WTC11 (cell line): ENCODE data around the gene DAG1. TPM values are rescaled to one million over a fixed set of nuclear protein-coding genes. Genes with fewer than 3 reads are reported as not detected.

Experiments used
- ATAC-seq: fragments of 200-7000 bp; cut with Tn5 transposase; 2 replicates; pipeline ENCODE4 v1.10.0; 2021; ENCODE audit warnings: mild to moderate bottlenecking, moderate library complexity
- CTCF ChIA-PET: fragments of 300-600 bp; sonication (Branson Sonifier 250); formaldehyde crosslinking; loops from one replicate; lab custom pipeline; 2021; ENCODE audit warnings: antibody characterized with exemption; lab: Charles Lee
- POLR2A ChIA-PET: fragments of 350-600 bp; sonication (Branson Sonifier 250); formaldehyde crosslinking; loops from one replicate; lab custom pipeline; 2021; ENCODE audit warnings: antibody characterized with exemption; lab: Charles Lee
- DNase-seq: peaks from one replicate; pipeline ENCODE4 v3.0.0; 2021; ENCODE audit warnings: low spot score
- H3K27ac Mint-ChIP-seq: 2 replicates; pipeline ENCODE4 v1.8.0; 2021; ENCODE audit warnings: mixed read lengths
- H3K27me3 Mint-ChIP-seq: 2 replicates; pipeline ENCODE4 v1.8.0; 2021; ENCODE audit warnings: low read depth, mild to moderate bottlenecking, moderate library complexity, mixed read lengths
- H3K36me3 Mint-ChIP-seq: 2 replicates; pipeline ENCODE4 v1.8.0; 2021; ENCODE audit warnings: mixed read lengths
- H3K4me1 Mint-ChIP-seq: 2 replicates; pipeline ENCODE4 v1.8.0; 2022; ENCODE audit warnings: mixed read lengths
- H3K4me3 Mint-ChIP-seq: 2 replicates; pipeline ENCODE4 v1.8.0; 2021; ENCODE audit warnings: mild to moderate bottlenecking, moderate library complexity, mixed read lengths
- H3K9me3 Mint-ChIP-seq: 2 replicates; pipeline ENCODE4 v1.8.0; 2021; ENCODE audit warnings: mixed read lengths
- ARID4B ChIP-seq: sonication (generic); formaldehyde crosslinking; IDR thresholded peaks from 2 replicates; pipeline ENCODE4 v1.8.0; 2023; ENCODE audit warnings: missing genetic modification reagents, mild to moderate bottlenecking, borderline replicate concordance
- E2F4 ChIP-seq: sonication (generic); formaldehyde crosslinking; IDR thresholded peaks from 2 replicates; pipeline ENCODE4 v1.8.1; 2022; ENCODE audit warnings: low read depth, mild to moderate bottlenecking, moderate library complexity, missing genetic modification reagents, borderline replicate concordance
- KAT7 ChIP-seq: sonication (generic); formaldehyde crosslinking; IDR thresholded peaks from 2 replicates; pipeline ENCODE4 v1.8.1; 2023; ENCODE audit warnings: missing genetic modification reagents, mild to moderate bottlenecking, borderline replicate concordance
- MXD4 ChIP-seq: fragments of 250-450 bp; sonication (Bioruptor Pico); IDR thresholded peaks from 2 replicates; pipeline ENCODE4 v1.8.0; 2021; ENCODE audit warnings: mild to moderate bottlenecking, moderate library complexity, borderline replicate concordance
- NFATC4 ChIP-seq: fragments of 250-450 bp; sonication (Bioruptor Pico); IDR thresholded peaks from 2 replicates; pipeline ENCODE4 v1.9.0; 2021; ENCODE audit warnings: mild to moderate bottlenecking
- NFE2L1 ChIP-seq: sonication (generic); formaldehyde crosslinking; IDR thresholded peaks from 2 replicates; pipeline ENCODE4 v1.8.1; 2023; ENCODE audit warnings: missing genetic modification reagents
- NFYB ChIP-seq: sonication (generic); formaldehyde crosslinking; conservative IDR thresholded peaks from 2 replicates; pipeline ENCODE4 v1.8.0; 2022; ENCODE audit warnings: low read depth, missing genetic modification reagents
- NR3C1 ChIP-seq: sonication (generic); formaldehyde crosslinking; conservative IDR thresholded peaks from 2 replicates; pipeline ENCODE4 v1.8.1; 2023; ENCODE audit warnings: low read depth, mild to moderate bottlenecking, missing genetic modification reagents
- SMAD4 ChIP-seq: sonication (generic); formaldehyde crosslinking; IDR thresholded peaks from 2 replicates; pipeline ENCODE4 v1.8.0; 2022; ENCODE audit warnings: mild to moderate bottlenecking, missing genetic modification reagents
- SP1 ChIP-seq: sonication (generic); formaldehyde crosslinking; conservative IDR thresholded peaks from 2 replicates; pipeline ENCODE4 v1.8.1; 2022; ENCODE audit warnings: missing genetic modification reagents
- TCF7 ChIP-seq: sonication (generic); formaldehyde crosslinking; IDR thresholded peaks from 2 replicates; pipeline ENCODE4 v1.8.0; 2022; ENCODE audit warnings: mild to moderate bottlenecking, low read depth, missing genetic modification reagents, moderate library complexity
- TEAD4 ChIP-seq: sonication (generic); formaldehyde crosslinking; IDR thresholded peaks from 2 replicates; pipeline ENCODE4 v1.8.0; 2022; ENCODE audit warnings: mild to moderate bottlenecking, missing genetic modification reagents
- ZNF281 ChIP-seq: sonication (generic); formaldehyde crosslinking; IDR thresholded peaks from 2 replicates; pipeline ENCODE4 v1.8.0; 2023; ENCODE audit warnings: mild to moderate bottlenecking, missing genetic modification reagents
- ZNF416 ChIP-seq: fragments of 250-450 bp; sonication (Bioruptor Pico); IDR thresholded peaks from 2 replicates; pipeline ENCODE4 v1.9.0; 2021; ENCODE audit warnings: mild to moderate bottlenecking, inconsistent platforms
- ZNF423 ChIP-seq: fragments of 250-450 bp; sonication (Bioruptor Pico); IDR thresholded peaks from 2 replicates; pipeline ENCODE4 v2.1.2; 2022; ENCODE audit warnings: mild to moderate bottlenecking, moderate library complexity
- ZSCAN18 ChIP-seq: fragments of 250-450 bp; sonication (Bioruptor Pico); IDR thresholded peaks from 2 replicates; pipeline ENCODE4 v2.1.2; 2022; ENCODE audit warnings: mild to moderate bottlenecking, moderate library complexity
- total RNA-seq: library from RNA; stranded (reverse); gene quantifications from 3 replicates; pipeline ENCODE4 v1.2.3, GENCODE V29; 2021

DAG1 gene
- total RNA-seq, 1 experiment from 2014 or later = 115 TPM

- Mint-ChIP-seq H3K9me3 (no peaks in the 10 kb centered on the region), H3K27ac (no peak overlapping the region), H3K27me3 (no peaks in the 10 kb centered on the region), H3K4me3 (no peak overlapping the region)
- no peak for DNase-seq
- TF ChIP-seq TEAD4 (CRISPR knock-in tag) (no peak), ZNF416 (CRISPR knock-in tag) (no peak), NR3C1 (CRISPR knock-in tag) (no peak), ZNF281 (CRISPR knock-in tag) (no peak), NFYB (no peak), ARID4B (CRISPR knock-in tag) (no peak), ZNF423 (CRISPR knock-in tag) (no peak), TCF7 (no peak), E2F4 (CRISPR knock-in tag) (no peak), NFATC4 (CRISPR knock-in tag) (no peak), ZSCAN18 (CRISPR knock-in tag) (no peak)
- TF ChIP-seq, all 79 proteins: peak for 0
- no peaks in the 10 kb centered on the region for H3K36me3 Mint-ChIP-seq
- ChIA-PET POLR2A (interaction anchor here (0.6 to 2.2 kb wide), 5 partner anchors 16 to 282 kb away, joined by 3 to 19 read pairs (median 9); partner anchors contain the start of genes DAG1 and KLHDC8B), CTCF (interaction anchor here (0.8 to 2.7 kb wide), 18 partner anchors 10 to 424 kb away, joined by 3 to 62 read pairs (median 8); partner anchors contain the start of genes DAG1, IMPDH2, NICN1 and USP4)
- peaks cover 16% of the 10 kb centered on the region for H3K4me1 Mint-ChIP-seq
- ATAC-seq = no peak
Measured at GRCh38 chr3:49453621-49454020, 16.4 kb upstream of the DAG1 start.

GRCh38 chr3:49454458-49454857 lies 15.6 kb upstream of the DAG1 start:
- no peaks in the 10 kb centered on the region for H3K9me3 Mint-ChIP-seq
- DNase-seq = peak; percentile 76
- no peaks in the 10 kb centered on the region for H3K27me3 Mint-ChIP-seq
- ATAC-seq = peak; percentile 92
- CTCF ChIA-PET = interaction anchor here (0.5 to 2.7 kb wide), 43 partner anchors 10 to 432 kb away, joined by 3 to 62 read pairs (median 5); partner anchors contain the start of genes AMT, BSN, C3orf62 and DAG1
- H3K4me1 Mint-ChIP-seq = peaks cover 25% of the 10 kb centered on the region
- TF ChIP-seq SP1 (CRISPR knock-in tag) (0 out of 2 replicates have a peak, but pooled peaks have one; percentile 28), NFE2L1 (CRISPR knock-in tag) (no peak), SMAD4 (CRISPR knock-in tag) (no peak), KAT7 (no peak), MXD4 (CRISPR knock-in tag) (no peak)
- no peak overlapping the region for H3K27ac Mint-ChIP-seq
- POLR2A ChIA-PET = interaction anchor here (0.5 to 2.2 kb wide), 7 partner anchors 15 to 114 kb away, joined by 3 to 19 read pairs (median 3); partner anchors contain the start of gene DAG1
- H3K4me3 Mint-ChIP-seq = no peak overlapping the region
- no peaks in the 10 kb centered on the region for H3K36me3 Mint-ChIP-seq
